ENCODE measurements around the gene CFAP46.
"Not testable (repeated sequence)": the region's sequence is repeated elsewhere in the genome, so short reads cannot be mapped to it uniquely, and the experiment has no call there.

- TF ChIP-seq EZH2phosphoT487 (IDR thresholded peaks at IDR 0.05; ENCODE audit: low read depth, severe bottlenecking, unreplicated experiment); EZH2 (IDR thresholded peaks at IDR 0.05; ENCODE audit: borderline replicate concordance): not testable (repeated sequence)
Observed at GRCh38 chr10:132931258-132932250, 10.8 kb downstream of the CFAP46 start.

All from hepatocyte (in vitro differentiated cells).